RPMI8226 (cell line): ENCODE data around the gene DCLK1.
"Not testable (repeated sequence)": the region's sequence is repeated elsewhere in the genome, so short reads cannot be mapped to it uniquely, and the experiment has no call there.

Experiments
- DNase-seq: peaks from one replicate; pipeline ENCODE4 v3.0.0-alpha.2; 2015

The DCLK1 gene

DNA sequence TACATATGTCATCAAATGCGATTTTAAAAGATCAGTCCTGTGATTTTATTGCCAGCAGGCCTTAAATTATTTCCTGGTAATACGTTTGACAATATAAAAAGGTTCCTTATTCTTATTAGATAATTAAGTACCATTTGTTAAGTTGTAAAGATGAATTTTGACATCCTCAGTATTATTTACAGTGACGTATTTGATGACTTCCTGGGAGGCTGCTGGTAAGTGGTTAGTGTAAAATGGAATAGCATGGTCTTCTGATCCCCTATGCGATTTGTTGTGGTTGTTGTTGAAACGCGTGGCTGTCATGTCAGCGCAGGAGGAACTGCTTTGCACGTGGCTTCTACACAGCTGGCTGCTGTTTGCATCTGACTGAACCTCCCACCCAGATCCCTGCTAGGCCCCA, 99.7 kb downstream of the DCLK1 start:
- no peak for DNase-seq

GRCh38 chr13:36030670-36031331, 100.4 kb downstream of the DCLK1 start:
- DNase-seq = no peak

GRCh38 chr13:36029166-36029565, 102.0 kb downstream of the DCLK1 start:
- DNase-seq = no peak

DNA sequence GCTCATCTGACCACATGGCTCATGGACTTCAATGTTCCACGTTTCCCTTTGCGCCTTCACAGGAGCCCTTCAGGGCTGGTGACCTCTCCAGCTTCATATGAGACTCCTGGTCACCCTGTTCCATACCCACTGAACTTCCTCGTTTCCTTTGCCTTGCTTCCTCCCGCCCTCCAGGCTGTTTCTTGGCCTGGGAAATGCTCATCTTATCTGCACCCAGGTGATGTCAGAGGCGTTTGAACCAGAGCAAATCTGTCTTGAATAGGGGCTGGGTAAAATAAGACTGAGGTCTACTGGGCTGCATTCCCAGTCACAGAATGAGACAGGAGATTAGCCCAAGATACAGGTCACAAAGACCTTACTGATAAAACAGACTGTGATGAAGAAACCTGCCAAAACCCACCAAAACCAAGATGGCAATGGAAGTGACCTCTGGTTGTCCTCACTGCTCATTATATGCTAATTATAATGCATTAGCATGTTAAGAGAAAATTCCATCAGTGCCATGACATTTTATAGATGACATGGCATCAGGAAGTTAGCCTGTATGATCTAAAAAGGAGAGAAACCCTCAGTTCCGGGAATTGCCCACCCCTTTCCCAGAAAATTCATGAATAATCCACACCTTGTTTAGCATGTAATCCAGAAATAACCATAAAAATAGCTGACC, 102.7 kb downstream of the DCLK1 start:
- no peak for DNase-seq

GRCh38 chr13:36026531-36026930, 104.7 kb downstream of the DCLK1 start:
- DNase-seq = no peak

DNA sequence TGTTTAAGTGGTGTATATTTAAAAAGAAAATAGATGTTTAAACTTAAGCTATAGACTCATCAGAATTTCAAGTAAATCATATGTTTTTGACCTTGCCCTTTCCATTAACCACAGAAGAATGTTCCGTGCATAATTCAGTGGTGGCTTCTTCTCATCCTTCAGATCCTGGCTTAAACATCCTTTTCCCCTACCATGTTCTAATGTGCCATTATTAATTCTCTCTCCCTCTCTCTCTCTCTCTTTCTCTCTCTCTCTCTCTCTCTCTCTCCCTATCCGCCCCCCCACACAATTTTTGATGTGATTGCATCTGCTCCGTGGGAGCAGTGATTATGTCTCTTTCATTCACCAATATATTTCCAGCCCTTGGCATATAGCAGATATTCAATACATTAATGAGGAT, 116.4 kb downstream of the DCLK1 start:
- DNase-seq = no peak

- DNase-seq = no peak
These were observed 124.1 kb downstream of the DCLK1 start for GRCh38 chr13:36006894-36007675.

- no peak for DNase-seq
These were observed 124.8 kb downstream of the DCLK1 start for GRCh38 chr13:36006347-36006746.

DNA sequence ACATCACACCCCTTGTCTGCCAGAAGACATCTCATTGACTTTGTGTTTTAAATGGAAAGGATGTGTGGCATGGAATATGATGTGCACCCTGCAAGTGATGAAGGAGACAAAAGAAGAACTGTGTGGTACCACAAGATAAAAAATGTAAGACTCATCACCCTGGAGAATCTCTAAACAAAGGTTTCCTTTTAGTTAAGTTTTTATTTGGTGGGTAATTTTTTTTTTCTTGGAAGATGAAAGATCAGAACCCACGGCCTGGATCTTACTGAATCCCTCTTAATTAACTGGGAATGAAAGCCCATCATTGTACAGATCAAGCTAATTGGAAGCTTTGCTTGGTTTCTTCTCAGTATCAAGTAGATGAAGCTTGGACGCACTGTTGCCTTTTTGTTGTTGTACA, 129.6 kb downstream of the DCLK1 start:
- DNase-seq = no peak

GRCh38 chr13:36000028-36000427, 131.2 kb downstream of the DCLK1 start:
- no peak for DNase-seq

- no peak for DNase-seq
These were observed 134.8 kb downstream of the DCLK1 start for GRCh38 chr13:35996360-35996759.

- DNase-seq = no peak
These were observed 136.0 kb downstream of the DCLK1 start for GRCh38 chr13:35995136-35995535.

DNA sequence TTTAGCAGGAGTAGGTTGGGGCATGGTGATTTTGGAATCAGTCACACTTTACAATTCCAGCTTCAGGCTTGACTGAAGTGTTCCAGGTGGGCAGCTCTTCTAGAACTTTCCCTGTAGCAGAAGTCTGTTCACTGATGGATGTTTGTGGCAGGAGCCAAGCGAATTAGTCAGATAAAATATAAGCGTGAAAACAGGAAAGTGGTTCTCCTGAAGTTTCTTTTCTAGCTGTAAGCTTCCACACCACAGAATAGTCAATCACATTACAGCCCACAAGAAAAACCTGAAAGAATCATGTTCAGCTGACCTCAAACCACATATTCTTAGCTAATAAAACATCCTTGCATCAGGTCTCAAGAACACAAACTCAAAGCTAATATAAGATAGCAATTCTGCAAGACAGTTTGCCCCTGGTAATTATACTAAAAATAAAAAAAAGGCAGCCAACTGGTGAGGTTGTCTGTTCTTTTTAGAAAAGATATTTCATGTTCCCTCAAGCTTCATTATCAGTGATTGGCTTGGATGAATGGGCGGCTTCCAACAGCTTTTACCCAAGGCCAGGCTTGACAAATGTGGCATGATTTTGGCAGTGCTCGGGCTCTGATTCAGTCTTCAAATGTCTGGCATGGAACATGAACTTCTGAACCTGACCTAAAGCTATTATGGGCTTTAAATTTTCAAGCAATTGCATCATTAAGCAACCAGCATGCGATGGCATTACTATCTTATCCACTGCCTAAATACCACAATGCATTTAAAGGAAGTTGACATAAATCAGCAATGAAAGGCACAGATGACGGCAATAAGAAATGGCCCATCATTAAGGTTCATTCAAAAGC, 136.8 kb downstream of the DCLK1 start:
- no peak for DNase-seq

GRCh38 chr13:35993686-35994085, 137.5 kb downstream of the DCLK1 start:
- no peak for DNase-seq

- DNase-seq = no peak
These were observed 138.2 kb downstream of the DCLK1 start for GRCh38 chr13:35992964-35993363.

DNA sequence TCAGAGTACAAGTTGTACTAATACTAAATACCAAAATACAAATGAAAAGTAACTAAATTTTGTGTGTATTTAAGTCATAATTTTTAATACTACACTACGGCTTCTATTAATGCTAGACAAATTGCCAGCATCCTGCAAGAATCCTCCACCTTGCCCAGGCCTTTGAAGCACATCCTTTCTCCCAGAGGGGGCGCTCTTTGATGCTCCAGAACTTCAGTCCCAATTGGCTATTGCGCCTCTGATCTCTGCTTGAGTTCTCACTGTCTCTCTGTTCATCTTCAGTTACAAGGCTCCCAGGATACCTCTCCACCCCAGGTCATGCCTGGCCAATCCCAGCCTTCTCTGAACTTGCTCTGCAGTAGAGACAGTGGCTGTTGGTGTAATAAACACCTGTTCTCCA, 141.0 kb downstream of the DCLK1 start:
- no peak for DNase-seq

GRCh38 chr13:35988648-35989081, 142.5 kb downstream of the DCLK1 start:
- DNase-seq = no peak

- DNase-seq = no peak
These were observed 143.3 kb downstream of the DCLK1 start for GRCh38 chr13:35987572-35988513.

GRCh38 chr13:35984776-35985453, 146.3 kb downstream of the DCLK1 start:
- DNase-seq = no peak

- no peak for DNase-seq
These were observed 146.9 kb downstream of the DCLK1 start for GRCh38 chr13:35984287-35984686.

- not testable (repeated sequence) for DNase-seq
These were observed 147.5 kb downstream of the DCLK1 start for GRCh38 chr13:35983703-35984102.
